ENCODE data around the gene PIAS2.
"Not testable (repeated sequence)": the region's sequence is repeated elsewhere in the genome, so short reads cannot be mapped to it uniquely, and the experiment has no call there.

PIAS2 gene

GRCh38 chr18:46917108-46917802 lies at the start of gene PIAS2, which contains the start of gene KATNAL2:
PIAS2 (minus strand) TSS chr18:46917507; CDS start chr18:46917345, 162 bp downstream.
KATNAL2 (plus strand) TSS chr18:46917602; CDS start chr18:46946873, 29,271 bp downstream.
- DNase-seq = peak; percentile 77

GRCh38 chr18:46966266-46966665 lies 49.0 kb upstream of the PIAS2 start:
- not testable (repeated sequence) for DNase-seq

GRCh38 chr18:46964579-46965293 lies 47.4 kb upstream of the PIAS2 start:
- not testable (repeated sequence) for DNase-seq

- not testable (repeated sequence) for DNase-seq
Measured at GRCh38 chr18:46963656-46964578, 46.6 kb upstream of the PIAS2 start.

- DNase-seq = no peak
Measured at GRCh38 chr18:46958209-46958608, 40.9 kb upstream of the PIAS2 start.

- no peak for DNase-seq
Measured at GRCh38 chr18:46953195-46953594, 35.9 kb upstream of the PIAS2 start.

- no peak for DNase-seq
Measured at GRCh38 chr18:46950064-46950656, 32.9 kb upstream of the PIAS2 start.

- peak; percentile 58 for DNase-seq
Measured at GRCh38 chr18:46946656-46947282, 29.5 kb upstream of the PIAS2 start.

GRCh38 chr18:46942646-46943045 lies 25.3 kb upstream of the PIAS2 start:
- no peak for DNase-seq

GRCh38 chr18:46939998-46940571 lies 22.8 kb upstream of the PIAS2 start:
- DNase-seq = no peak

- no peak for DNase-seq
Measured at GRCh38 chr18:46939337-46939963, 22.1 kb upstream of the PIAS2 start.

GRCh38 chr18:46920653-46921052 lies 3.3 kb upstream of the PIAS2 start:
- DNase-seq = no peak

GRCh38 chr18:46920067-46920466 lies 2.8 kb upstream of the PIAS2 start:
- no peak for DNase-seq

- peak; percentile 9 for DNase-seq
Measured at GRCh38 chr18:46917803-46918600, 695 bp upstream of the PIAS2 start.

GRCh38 chr18:46916551-46917107 lies 678 bp downstream of the PIAS2 start:
- DNase-seq = no peak

- no peak for DNase-seq
Measured at GRCh38 chr18:46915800-46916550, 1.3 kb downstream of the PIAS2 start.

- no peak for DNase-seq
Measured at GRCh38 chr18:46910856-46911255, 6.5 kb downstream of the PIAS2 start.

- DNase-seq = no peak
Measured at GRCh38 chr18:46909497-46909896, 7.8 kb downstream of the PIAS2 start.

GRCh38 chr18:46903406-46903805 lies 13.9 kb downstream of the PIAS2 start:
- DNase-seq = no peak
